Hepatocyte (in vitro differentiated cells): ENCODE data around the gene SBF1. TPM values are rescaled to one million over a fixed set of nuclear protein-coding genes. Genes with fewer than 3 reads are reported as not detected.
A peak's percentile ranks its signal among the peaks of the same experiment; 100 is the strongest.

Source experiments
- DNase-seq: peaks from one replicate; pipeline ENCODE4 v3.0.0-alpha.2; 2016; ENCODE audit warnings: low spot score
- H2AFZ ChIP-seq: fragments of 200-600 bp; sonication (generic); 2 replicates; pipeline ENCODE4 v1.6.0; 2016; ENCODE audit warnings: antibody characterized with exemption, mild to moderate bottlenecking
- H3K27ac ChIP-seq: fragments of 200-600 bp; sonication (generic); 2 replicates; pipeline ENCODE4 v1.5.1; 2016; ENCODE audit warnings: mild to moderate bottlenecking
- H3K27me3 ChIP-seq: fragments of 200-600 bp; sonication (generic); 2 replicates; pipeline ENCODE4 v1.6.1; 2016
- H3K36me3 ChIP-seq: fragments of 200-600 bp; sonication (generic); replicated peaks from 2 replicates; pipeline ENCODE4 v1.5.1; 2016; ENCODE audit warnings: low read depth; ENCODE audit not compliant: insufficient read depth
- H3K4me1 ChIP-seq: fragments of 200-600 bp; sonication (generic); 2 replicates; pipeline ENCODE4 v1.5.1; 2016; ENCODE audit warnings: mild to moderate bottlenecking, moderate library complexity; ENCODE audit not compliant: insufficient read depth
- H3K4me2 ChIP-seq: fragments of 200-600 bp; sonication (generic); 2 replicates; pipeline ENCODE4 v1.6.0; 2016
- H3K4me3 ChIP-seq: fragments of 200-600 bp; sonication (generic); 2 replicates; pipeline ENCODE4 v1.5.1; 2016; ENCODE audit warnings: mild to moderate bottlenecking
- H3K79me2 ChIP-seq: fragments of 200-600 bp; sonication (generic); 2 replicates; pipeline ENCODE4 v1.6.0; 2017; ENCODE audit warnings: mild to moderate bottlenecking
- H3K9me2 ChIP-seq: fragments of 200-600 bp; sonication (generic); replicated peaks from 2 replicates; pipeline ENCODE4 v1.6.0; 2017; ENCODE audit warnings: mild to moderate bottlenecking; ENCODE audit not compliant: insufficient read depth
- H3K9me3 ChIP-seq: fragments of 200-600 bp; sonication (generic); 2 replicates; pipeline ENCODE4 v1.5.1; 2016; ENCODE audit warnings: low read depth, mild to moderate bottlenecking
- H4K20me1 ChIP-seq: fragments of 200-600 bp; sonication (generic); 2 replicates; pipeline ENCODE4 v1.6.0; 2016; ENCODE audit warnings: mild to moderate bottlenecking; ENCODE audit not compliant: insufficient read depth, poor library complexity, severe bottlenecking
- CTCF ChIP-seq: fragments of 200-600 bp; sonication (generic); IDR thresholded peaks from 2 replicates; pipeline ENCODE4 v1.5.1; 2016; ENCODE audit warnings: antibody characterized with exemption, mild to moderate bottlenecking; ENCODE audit not compliant: poor library complexity
- EZH2 ChIP-seq: fragments of 200-600 bp; sonication (generic); IDR thresholded peaks from 2 replicates; pipeline ENCODE4 v1.6.1; 2016; ENCODE audit warnings: antibody characterized with exemption, mild to moderate bottlenecking, borderline replicate concordance
- EZH2phosphoT487 ChIP-seq: fragments of 200-600 bp; sonication (generic); IDR thresholded peaks from one replicate; pipeline ENCODE4 v1.6.1; 2018; ENCODE audit warnings: antibody characterized with exemption, mild to moderate bottlenecking, low read depth, moderate library complexity; ENCODE audit not compliant: unreplicated experiment, severe bottlenecking
- WGBS: methylation state at CpG from one replicate; pipeline ENCODE4 v1.1.6; 2016; ENCODE audit warnings: low lambda C conversion rate; ENCODE audit errors: missing lambda C conversion rate; 5-methylcytosine and 5-hydroxymethylcytosine counted together
- polyA plus RNA-seq: library from polyadenylated mRNA; unstranded; fragments of >200 nt; fragmentation: Nextera tagmentation; extraction: Ambion mirVana; gene quantifications from 2 replicates; pipeline ENCODE4 v1.2.1, GENCODE V29; 2016
- total RNA-seq: library from RNA; depleted of rRNA; stranded (reverse); fragments of >200 nt; gene quantifications from 2 replicates; pipeline ENCODE4 v1.2.3, GENCODE V29; 2014

Gene SBF1
- total and polyA plus RNA-seq, 2 experiments from 2014 or later: 34.5 to 49.5 TPM

GRCh38 chr22:50502628-50503474, 28.0 kb upstream of the SBF1 start:
- Histone ChIP-seq H4K20me1 (no peaks in the 10 kb centered on the region), H3K36me3 (no peaks in the 10 kb centered on the region), H3K4me1 (peaks cover 6% of the 10 kb centered on the region), H3K27ac (no peak overlapping the region), H3K4me2 (no peak overlapping the region), H3K9me3 (no peaks in the 10 kb centered on the region), H2AFZ (no peak overlapping the region), H3K27me3 (no peaks in the 10 kb centered on the region), H3K4me3 (no peak overlapping the region), H3K79me2 (peaks cover 15% of the 10 kb centered on the region), H3K9me2 (no peaks in the 10 kb centered on the region)
- 97% methylated on average over 24 of the region's 24 CpGs for WGBS
- TF ChIP-seq CTCF (no peak), EZH2phosphoT487 (no peak), EZH2 (no peak)
- DNase-seq: peak; percentile 3

GRCh38 chr22:50502096-50502495, 27.3 kb upstream of the SBF1 start:
- WGBS: 96% methylated on average over 6 of the region's 6 CpGs
- Histone ChIP-seq H3K36me3 (no peaks in the 10 kb centered on the region), H3K4me2 (no peak overlapping the region)

GRCh38 chr22:50500452-50500851, 25.6 kb upstream of the SBF1 start:
- Histone ChIP-seq H3K9me2 (no peaks in the 10 kb centered on the region), H2AFZ (no peak overlapping the region), H3K27ac (no peak overlapping the region), H3K4me2 (no peak overlapping the region), H3K9me3 (no peaks in the 10 kb centered on the region), H3K4me3 (no peak overlapping the region), H4K20me1 (no peaks in the 10 kb centered on the region), H3K79me2 (no peaks in the 10 kb centered on the region), H3K4me1 (peaks cover 4% of the 10 kb centered on the region), H3K27me3 (no peaks in the 10 kb centered on the region), H3K36me3 (no peaks in the 10 kb centered on the region)
- TF ChIP-seq EZH2phosphoT487: no peak
- no peak for TF ChIP-seq EZH2
- no peak for TF ChIP-seq CTCF
- WGBS: 95% methylated on average over 12 of the region's 12 CpGs
- peak; percentile 5 for DNase-seq

More at GRCh38 chr22:50502096-50502495, 27.3 kb upstream of the SBF1 start:
- H4K20me1 ChIP-seq: no peaks in the 10 kb centered on the region
- H3K79me2 ChIP-seq: peaks cover 12% of the 10 kb centered on the region
- no peak for DNase-seq
- H3K9me2 ChIP-seq: no peaks in the 10 kb centered on the region
- no peak overlapping the region for H2AFZ ChIP-seq
- no peak overlapping the region for H3K27ac ChIP-seq
- H3K4me3 ChIP-seq: no peak overlapping the region
- peaks cover 8% of the 10 kb centered on the region for H3K4me1 ChIP-seq
- no peaks in the 10 kb centered on the region for H3K27me3 ChIP-seq
- TF ChIP-seq CTCF: no peak
- H3K9me3 ChIP-seq: no peaks in the 10 kb centered on the region
